Uterus (tissue), 2 donors: ENCODE measurements around the gene GTF2F2.

Experiments
- CTCF ChIP-seq, 4 experiments: fragments of 200-600 bp in 2 of 4; fragments of 450-650 bp in 2 of 4; sonication (generic) in 2 of 4; IDR thresholded peaks; one replicate each; pipeline ENCODE4 v1.5.1; 2016 to 2019; ENCODE audit warnings: antibody characterized with exemption in 4 of 4, mild to moderate bottlenecking in 2 of 4, moderate library complexity in 1 of 4
- POLR2A ChIP-seq, 2 donors: fragments of 450-650 bp; IDR thresholded peaks; one replicate each; pipeline ENCODE4 v1.6.1; 2016; ENCODE audit warnings: antibody characterized with exemption in 2 of 2, mild to moderate bottlenecking in 1 of 2, moderate library complexity in 1 of 2

- TF ChIP-seq CTCF (IDR thresholded peaks at IDR 0.05) (no peak), POLR2A (IDR thresholded peaks at IDR 0.05) (no peak)
These were observed 184.8 kb downstream of the GTF2F2 start for GRCh38 chr13:45305079-45305478.
